Liver (tissue), 9 donors: ENCODE results near the gene CUEDC1. TPM values are rescaled to one million over a fixed set of nuclear protein-coding genes. Genes with fewer than 3 reads are reported as not detected.

ENCODE experiments used
- DNase-seq: peaks from one replicate; pipeline ENCODE4 v3.0.0-alpha.2; 2017; ENCODE audit warnings: low spot score
- H3K27ac ChIP-seq, 2 donors: one replicate each; pipeline ENCODE4 v1.7.0; 2013; ENCODE audit warnings: inconsistent platforms in 2 of 2, low read length in 2 of 2, control low read depth in 1 of 2, low read depth in 1 of 2, mild to moderate bottlenecking in 1 of 2
- H3K27me3 ChIP-seq, 4 donors: one replicate each; pipeline versions ENCODE4 v1.6.1 to v1.7.0; 2013; ENCODE audit warnings: low read length in 3 of 4, inconsistent platforms in 1 of 4, mild to moderate bottlenecking in 1 of 4, moderate library complexity in 1 of 4; ENCODE audit not compliant: control insufficient read depth in 4 of 4, insufficient read depth in 4 of 4
- H3K36me3 ChIP-seq, 4 donors: one replicate each; pipeline versions ENCODE4 v1.6.1 to v1.7.0; 2013; ENCODE audit warnings: low read length in 3 of 4, mild to moderate bottlenecking in 3 of 4, low read depth in 1 of 4, moderate library complexity in 1 of 4; ENCODE audit not compliant: control insufficient read depth in 4 of 4, insufficient read depth in 3 of 4
- H3K4me1 ChIP-seq, 4 donors: one replicate each; pipeline versions ENCODE4 v1.6.1 to v1.7.0; 2013; ENCODE audit warnings: low read length in 3 of 4, mild to moderate bottlenecking in 3 of 4, moderate library complexity in 1 of 4; ENCODE audit not compliant: control insufficient read depth in 4 of 4, insufficient read depth in 4 of 4
- H3K4me3 ChIP-seq, 3 donors: one replicate each; pipeline versions ENCODE4 v1.6.1 to v1.7.0; 2013; ENCODE audit warnings: low read length in 3 of 3, control low read depth in 1 of 3, low read depth in 1 of 3, mild to moderate bottlenecking in 1 of 3
- H3K9ac ChIP-seq, 2 donors: one replicate each; pipeline ENCODE4 v1.7.0; 2013; ENCODE audit warnings: low read length in 2 of 2, mild to moderate bottlenecking in 2 of 2, moderate library complexity in 2 of 2, control low read depth in 1 of 2, low read depth in 1 of 2
- H3K9me3 ChIP-seq, 4 donors: one replicate each; pipeline versions ENCODE4 v1.6.1 to v1.7.0; 2013; ENCODE audit warnings: low read length in 3 of 4; ENCODE audit not compliant: control insufficient read depth in 4 of 4
- EGR1 ChIP-seq, 2 donors: IDR thresholded peaks; 2 replicates each; pipeline ENCODE4 v1.6.1; 2016 to 2018; ENCODE audit warnings: antibody characterized with exemption in 2 of 2, low read depth in 2 of 2
- FOXA1 ChIP-seq: IDR thresholded peaks from 2 replicates; pipeline ENCODE4 v1.6.1; 2016; ENCODE audit warnings: antibody characterized with exemption
- FOXA2 ChIP-seq: IDR thresholded peaks from 2 replicates; pipeline ENCODE4 v1.6.1; 2016; ENCODE audit warnings: antibody characterized with exemption
- GABPA ChIP-seq, 2 donors: IDR thresholded peaks in 1 of 2; conservative IDR thresholded peaks in 1 of 2; 2 replicates each; pipeline ENCODE4 v1.6.1; 2016; ENCODE audit warnings: antibody characterized with exemption in 2 of 2, mild to moderate bottlenecking in 1 of 2, moderate library complexity in 1 of 2
- HNF4G ChIP-seq: IDR thresholded peaks from 2 replicates; pipeline ENCODE4 v1.6.1; 2016; ENCODE audit warnings: antibody characterized with exemption
- NR2F2 ChIP-seq: IDR thresholded peaks from 2 replicates; pipeline ENCODE4 v1.6.1; 2016; ENCODE audit warnings: antibody characterized with exemption
- RAD21 ChIP-seq, 2 donors: IDR thresholded peaks; 2 replicates each; pipeline ENCODE4 v1.6.1; 2016; ENCODE audit warnings: antibody characterized with exemption in 2 of 2, mild to moderate bottlenecking in 2 of 2
- RXRA ChIP-seq, 2 donors: IDR thresholded peaks; 2 replicates each; pipeline ENCODE4 v1.6.1; 2017 to 2018; ENCODE audit warnings: antibody characterized with exemption in 2 of 2, mild to moderate bottlenecking in 1 of 2
- TAF1 ChIP-seq: conservative IDR thresholded peaks from 2 replicates; pipeline ENCODE4 v1.6.1; 2016; ENCODE audit warnings: antibody characterized with exemption, mild to moderate bottlenecking
- YY1 ChIP-seq: IDR thresholded peaks from 2 replicates; pipeline ENCODE4 v1.6.1; 2016; ENCODE audit warnings: antibody characterized with exemption, mild to moderate bottlenecking
- WGBS: extraction: QIAGEN DNeasy Blood & Tissue Kit; methylation state at CpG from one replicate; pipeline ENCODE4 v1.1.7; 2013; 5-methylcytosine and 5-hydroxymethylcytosine counted together
- polyA plus RNA-seq, 2 donors: library from polyadenylated mRNA; stranded (reverse) in 1 of 2; unstranded in 1 of 2; fragments of 200-250 nt in 1 of 2; fragments of >200 nt in 1 of 2; fragmentation: Nextera tagmentation in 1 of 2; extraction: Ambion mirVana in 1 of 2; gene quantifications; one replicate each; pipeline versions ENCODE4 v1.2.1 to v1.2.3, GENCODE V29; 2013 to 2015
- total RNA-seq, 2 donors: library from RNA; depleted of rRNA; stranded (reverse); fragments of >200 nt; gene quantifications; one replicate each; pipeline ENCODE4 v1.2.3, GENCODE V29; 2014
- TF ChIP-seq, protein P1 (sequence below): IDR thresholded peaks from 2 replicates; pipeline ENCODE4 v1.6.1; 2016; ENCODE audit warnings: antibody characterized with exemption, mild to moderate bottlenecking
- TF ChIP-seq, protein P2 (sequence below): fragments of 150-350 bp; IDR thresholded peaks from 2 replicates; pipeline ENCODE4 v1.5.1; 2017; ENCODE audit warnings: improper control_type of control experiment, low read depth, low read length; ENCODE audit not compliant: missing input control
- TF ChIP-seq, protein P3 (sequence below): IDR thresholded peaks from 2 replicates; pipeline ENCODE4 v1.6.1; 2016; ENCODE audit warnings: antibody characterized with exemption
- donor health status: healthy.
- donor health status: healthy.
- donor health status: healthy.
- donor health status: healthy.
- donor health status: healthy.

The CUEDC1 gene
- total and polyA plus RNA-seq, 4 donors: 2.6 to 4.9 (median 3.4) TPM

DNA sequence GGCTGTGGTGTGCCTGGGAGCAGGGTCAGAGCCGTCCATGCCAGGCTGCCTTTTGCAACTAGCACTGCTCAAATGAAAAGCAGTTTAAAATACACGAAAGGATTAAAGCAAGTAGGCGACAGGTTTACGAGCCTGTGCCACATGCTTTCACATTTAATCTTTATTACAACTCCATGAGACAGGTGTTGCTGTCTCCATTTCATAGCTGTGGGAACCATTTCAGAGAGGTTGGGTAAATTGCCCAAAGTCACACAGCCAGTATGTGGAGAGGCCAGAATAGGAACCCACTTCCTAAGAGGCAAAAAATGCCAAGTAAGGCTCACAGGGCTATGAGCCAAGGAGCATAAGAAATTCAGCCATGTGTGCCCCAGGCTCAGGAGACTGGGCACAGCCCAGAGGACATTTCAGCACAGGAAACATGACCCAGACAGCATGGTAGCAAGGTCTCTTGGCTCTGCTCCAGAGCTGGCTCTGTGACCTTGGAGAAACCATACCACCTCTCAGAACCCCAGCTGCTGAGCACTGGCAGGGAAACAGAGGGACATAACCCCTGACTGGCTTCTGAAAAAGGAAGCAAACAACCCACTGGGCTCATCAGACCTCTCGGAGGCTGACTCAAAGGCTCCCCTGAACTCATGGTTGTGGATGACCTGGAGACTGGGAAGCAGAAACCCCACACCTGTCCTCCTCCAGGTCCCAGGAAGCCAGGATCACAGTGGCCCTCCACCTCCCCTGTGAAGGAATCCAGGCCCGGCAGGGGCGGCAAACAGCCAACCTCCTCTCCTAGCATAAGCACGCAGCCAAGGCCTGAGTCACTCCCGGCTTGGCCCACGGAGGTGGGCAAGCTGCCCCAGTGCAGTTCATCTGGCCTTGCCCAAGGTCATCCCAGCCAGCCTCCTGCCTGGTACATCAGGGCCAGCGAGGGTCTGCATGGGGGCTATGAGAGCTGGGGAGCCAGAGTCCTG, 65.0 kb downstream of the CUEDC1 start:
- no peak for TF ChIP-seq HNF4G
- no peaks in the 10 kb centered on the region for H3K9me3 ChIP-seq
- no peaks in the 10 kb centered on the region for H3K36me3 ChIP-seq
- WGBS: 83% methylated on average over 11 of the region's 11 CpGs
- H3K27me3 ChIP-seq: no peaks in the 10 kb centered on the region
- peaks cover 2 to 14% (median 8%) of the 10 kb centered on the region in 4 donors for H3K4me1 ChIP-seq
- no peak overlapping the region for H3K9ac ChIP-seq
- DNase-seq: no peak
- H3K4me3 ChIP-seq: no peak overlapping the region
- H3K27ac ChIP-seq: no peak overlapping the region

DNA sequence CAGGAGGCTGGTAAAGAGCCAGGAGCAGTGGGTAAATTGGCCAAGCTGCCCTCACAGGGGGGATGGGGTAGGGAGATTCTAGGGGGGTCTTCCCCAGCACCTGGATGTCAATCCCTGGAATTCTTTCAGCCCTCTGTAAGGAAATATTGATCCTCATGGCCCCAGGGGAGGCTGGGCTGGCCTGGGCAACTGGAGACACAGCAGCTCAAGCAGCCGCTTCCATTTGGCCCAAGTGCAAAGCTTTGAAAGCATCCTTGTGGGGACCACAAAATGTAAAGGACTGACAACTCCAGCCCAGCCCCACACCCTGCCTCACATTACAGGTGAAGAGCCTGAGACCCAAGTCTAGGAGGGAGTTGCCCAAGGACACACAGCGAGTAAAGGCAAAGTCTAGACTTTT, 66.0 kb downstream of the CUEDC1 start:
- Histone ChIP-seq H3K9ac (no peak overlapping the region), H3K27ac (no peak overlapping the region), H3K9me3 (no peaks in the 10 kb centered on the region), H3K4me3 (no peak overlapping the region), H3K36me3 (no peaks in the 10 kb centered on the region), H3K27me3 (no peaks in the 10 kb centered on the region), H3K4me1 (peaks cover 2 to 14% (median 8%) of the 10 kb centered on the region in 4 donors)
- WGBS: 96% methylated on average over 2 of the region's 2 CpGs
- TF ChIP-seq YY1 (no peak), TAF1 (no peak), HNF4G (no peak), NR2F2 (no peak)
- DNase-seq: no peak

DNA sequence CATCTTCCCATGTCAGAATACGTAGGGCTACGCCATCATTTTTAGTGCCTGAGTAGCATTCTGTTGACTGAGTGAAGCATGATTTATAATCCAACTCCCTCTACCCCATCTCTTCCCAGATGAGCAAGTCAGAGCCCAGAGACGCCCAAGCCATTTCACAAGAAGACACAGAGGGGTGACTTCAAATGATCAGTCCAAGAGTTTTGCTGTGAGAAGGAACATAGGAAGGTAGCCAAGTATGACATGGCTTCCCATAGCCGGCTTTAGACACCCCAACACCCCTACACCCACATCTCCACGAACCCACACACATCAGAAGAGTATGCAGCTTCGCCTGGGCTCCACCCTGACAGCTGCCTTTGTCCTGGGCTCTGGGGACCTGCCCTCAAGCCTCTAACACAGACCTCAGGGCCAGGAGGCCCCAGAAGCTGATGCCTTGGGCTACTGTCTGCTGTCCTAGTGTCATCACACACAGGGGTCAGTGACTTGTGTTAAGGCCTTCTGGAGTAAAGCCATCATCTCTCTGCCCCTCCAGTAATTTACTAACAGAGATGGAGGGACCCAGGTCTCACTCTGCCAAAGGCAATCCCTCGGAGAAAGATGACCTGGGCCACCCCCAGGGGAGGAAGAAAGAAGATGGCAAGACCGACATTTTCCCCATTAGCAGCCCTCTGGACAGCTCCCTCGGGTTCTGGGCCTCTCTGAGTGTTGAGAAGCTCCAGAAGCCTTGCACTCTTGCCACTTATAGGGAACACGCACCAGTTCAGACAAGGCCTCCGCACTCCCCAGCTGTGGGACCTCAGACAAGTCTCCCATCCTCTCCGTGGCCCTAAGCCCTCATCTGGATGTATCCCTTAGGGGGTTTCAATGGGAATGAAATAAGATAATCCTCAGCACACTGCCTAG, 66.6 kb downstream of the CUEDC1 start:
- no peak for DNase-seq
- H3K4me3 ChIP-seq: no peak overlapping the region
- H3K27me3 ChIP-seq: no peaks in the 10 kb centered on the region
- TF ChIP-seq, protein P1, sequence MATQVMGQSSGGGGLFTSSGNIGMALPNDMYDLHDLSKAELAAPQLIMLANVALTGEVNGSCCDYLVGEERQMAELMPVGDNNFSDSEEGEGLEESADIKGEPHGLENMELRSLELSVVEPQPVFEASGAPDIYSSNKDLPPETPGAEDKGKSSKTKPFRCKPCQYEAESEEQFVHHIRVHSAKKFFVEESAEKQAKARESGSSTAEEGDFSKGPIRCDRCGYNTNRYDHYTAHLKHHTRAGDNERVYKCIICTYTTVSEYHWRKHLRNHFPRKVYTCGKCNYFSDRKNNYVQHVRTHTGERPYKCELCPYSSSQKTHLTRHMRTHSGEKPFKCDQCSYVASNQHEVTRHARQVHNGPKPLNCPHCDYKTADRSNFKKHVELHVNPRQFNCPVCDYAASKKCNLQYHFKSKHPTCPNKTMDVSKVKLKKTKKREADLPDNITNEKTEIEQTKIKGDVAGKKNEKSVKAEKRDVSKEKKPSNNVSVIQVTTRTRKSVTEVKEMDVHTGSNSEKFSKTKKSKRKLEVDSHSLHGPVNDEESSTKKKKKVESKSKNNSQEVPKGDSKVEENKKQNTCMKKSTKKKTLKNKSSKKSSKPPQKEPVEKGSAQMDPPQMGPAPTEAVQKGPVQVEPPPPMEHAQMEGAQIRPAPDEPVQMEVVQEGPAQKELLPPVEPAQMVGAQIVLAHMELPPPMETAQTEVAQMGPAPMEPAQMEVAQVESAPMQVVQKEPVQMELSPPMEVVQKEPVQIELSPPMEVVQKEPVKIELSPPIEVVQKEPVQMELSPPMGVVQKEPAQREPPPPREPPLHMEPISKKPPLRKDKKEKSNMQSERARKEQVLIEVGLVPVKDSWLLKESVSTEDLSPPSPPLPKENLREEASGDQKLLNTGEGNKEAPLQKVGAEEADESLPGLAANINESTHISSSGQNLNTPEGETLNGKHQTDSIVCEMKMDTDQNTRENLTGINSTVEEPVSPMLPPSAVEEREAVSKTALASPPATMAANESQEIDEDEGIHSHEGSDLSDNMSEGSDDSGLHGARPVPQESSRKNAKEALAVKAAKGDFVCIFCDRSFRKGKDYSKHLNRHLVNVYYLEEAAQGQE: no peak
- no peak for TF ChIP-seq NR2F2
- no peak for TF ChIP-seq GABPA (IDR thresholded peaks at IDR 0.05 in 1 of 2, conservative IDR thresholded peaks at IDR 0.05 in 1 of 2)
- no peak for TF ChIP-seq FOXA1
- no peak for TF ChIP-seq RXRA (IDR thresholded peaks at IDR 0.05)
- TF ChIP-seq EGR1 (IDR thresholded peaks at IDR 0.05; ENCODE audit: low read depth in 2 of 2): no peak
- TF ChIP-seq, protein P2, sequence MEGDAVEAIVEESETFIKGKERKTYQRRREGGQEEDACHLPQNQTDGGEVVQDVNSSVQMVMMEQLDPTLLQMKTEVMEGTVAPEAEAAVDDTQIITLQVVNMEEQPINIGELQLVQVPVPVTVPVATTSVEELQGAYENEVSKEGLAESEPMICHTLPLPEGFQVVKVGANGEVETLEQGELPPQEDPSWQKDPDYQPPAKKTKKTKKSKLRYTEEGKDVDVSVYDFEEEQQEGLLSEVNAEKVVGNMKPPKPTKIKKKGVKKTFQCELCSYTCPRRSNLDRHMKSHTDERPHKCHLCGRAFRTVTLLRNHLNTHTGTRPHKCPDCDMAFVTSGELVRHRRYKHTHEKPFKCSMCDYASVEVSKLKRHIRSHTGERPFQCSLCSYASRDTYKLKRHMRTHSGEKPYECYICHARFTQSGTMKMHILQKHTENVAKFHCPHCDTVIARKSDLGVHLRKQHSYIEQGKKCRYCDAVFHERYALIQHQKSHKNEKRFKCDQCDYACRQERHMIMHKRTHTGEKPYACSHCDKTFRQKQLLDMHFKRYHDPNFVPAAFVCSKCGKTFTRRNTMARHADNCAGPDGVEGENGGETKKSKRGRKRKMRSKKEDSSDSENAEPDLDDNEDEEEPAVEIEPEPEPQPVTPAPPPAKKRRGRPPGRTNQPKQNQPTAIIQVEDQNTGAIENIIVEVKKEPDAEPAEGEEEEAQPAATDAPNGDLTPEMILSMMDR: no peak
- TF ChIP-seq, protein P3, sequence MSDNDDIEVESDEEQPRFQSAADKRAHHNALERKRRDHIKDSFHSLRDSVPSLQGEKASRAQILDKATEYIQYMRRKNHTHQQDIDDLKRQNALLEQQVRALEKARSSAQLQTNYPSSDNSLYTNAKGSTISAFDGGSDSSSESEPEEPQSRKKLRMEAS: no peak
- no peak for TF ChIP-seq FOXA2
- TF ChIP-seq YY1: no peak
- TF ChIP-seq RAD21 (IDR thresholded peaks at IDR 0.05): no peak
- 88% methylated on average over 12 of the region's 12 CpGs for WGBS
- H3K9me3 ChIP-seq: no peaks in the 10 kb centered on the region
- H3K9ac ChIP-seq: no peak overlapping the region
- peaks cover 2 to 14% (median 8%) of the 10 kb centered on the region in 4 donors for H3K4me1 ChIP-seq
- H3K36me3 ChIP-seq: no peaks in the 10 kb centered on the region
- no peak overlapping the region for H3K27ac ChIP-seq
